Activated CD4-positive, CD25-positive, alpha-beta regulatory T cell (primary cell): Measurements from ENCODE around the gene SERPINB1.

Experiments
- DNase-seq, 4 experiments: peaks; one replicate each; lab custom pipeline; 2025; lab: John Stamatoyannopoulos, UW

SERPINB1 gene

GRCh38 chr6:2793534-2794151, 48.0 kb downstream of the SERPINB1 start:
- DNase-seq: no peak

- DNase-seq: no peak
These were observed 49.1 kb downstream of the SERPINB1 start for GRCh38 chr6:2792330-2793110.

GRCh38 chr6:2791450-2791974, 50.2 kb downstream of the SERPINB1 start:
- DNase-seq: no peak

GRCh38 chr6:2790588-2791449, 50.8 kb downstream of the SERPINB1 start:
- no peak for DNase-seq

GRCh38 chr6:2786269-2786668, 55.4 kb downstream of the SERPINB1 start:
- DNase-seq: no peak

- DNase-seq: no peak
These were observed 56.7 kb downstream of the SERPINB1 start for GRCh38 chr6:2784930-2785329.

GRCh38 chr6:2784061-2784460, 57.6 kb downstream of the SERPINB1 start:
- no peak for DNase-seq

GRCh38 chr6:2783188-2783963, 58.3 kb downstream of the SERPINB1 start:
- no peak for DNase-seq

GRCh38 chr6:2782825-2783187, 58.9 kb downstream of the SERPINB1 start:
- DNase-seq: no peak

GRCh38 chr6:2782356-2782708, 59.3 kb downstream of the SERPINB1 start:
- DNase-seq: no peak
